K562 (cell line): ENCODE data around the gene HOXD13. TPM values are rescaled to one million over a fixed set of nuclear protein-coding genes. Genes with fewer than 3 reads are reported as not detected.
A peak's percentile ranks its signal among the peaks of the same experiment; 100 is the strongest.

ENCODE experiments used
- CEBPZ ChIP-seq: fragments of 150-350 bp; IDR thresholded peaks from 2 replicates; pipeline ENCODE4 v1.6.1; 2014; ENCODE audit warnings: low read depth, mild to moderate bottlenecking, low read length, borderline replicate concordance
- CXXC5 ChIP-seq: fragments of 250-450 bp; sonication (Bioruptor Pico); IDR thresholded peaks from 2 replicates; pipeline ENCODE4 v1.8.0; 2022; ENCODE audit warnings: inconsistent platforms, mild to moderate bottlenecking, moderate library complexity
- E2F3 ChIP-seq: fragments of 250-450 bp; sonication (Bioruptor Pico); IDR thresholded peaks from 2 replicates; pipeline ENCODE4 v1.4.0; 2020; ENCODE audit warnings: mild to moderate bottlenecking
- EZH2 ChIP-seq: IDR thresholded peaks from 2 replicates; pipeline ENCODE4 v1.6.1; 2012; ENCODE audit warnings: low read depth, mild to moderate bottlenecking, inconsistent platforms, low read length, borderline replicate concordance
- HLTF ChIP-seq: fragments of 450-650 bp; IDR thresholded peaks from 2 replicates; pipeline ENCODE4 v1.6.1; 2016
- HMGN3 ChIP-seq: IDR thresholded peaks from 2 replicates; pipeline ENCODE4 v1.6.1; 2011; ENCODE audit warnings: borderline replicate concordance, low read depth, mild to moderate bottlenecking, mixed read lengths, low read length; ENCODE audit not compliant: insufficient read length; ENCODE audit errors: extremely low read depth
- KLF1 ChIP-seq: fragments of 450-650 bp; IDR thresholded peaks from 2 replicates; pipeline ENCODE4 v1.6.1; 2016; ENCODE audit warnings: missing genetic modification characterization, missing compliant biosample characterization
- MCM7 ChIP-seq, 2 experiments: fragments of 450-650 bp; IDR thresholded peaks; 2 replicates each; pipeline ENCODE4 v1.6.1; 2016 to 2018
- NCOA1 ChIP-seq: fragments of 450-650 bp; IDR thresholded peaks from 2 replicates; pipeline ENCODE4 v1.6.1; 2016; ENCODE audit warnings: low read depth
- NR3C1 ChIP-seq: sonication (generic); formaldehyde crosslinking; IDR thresholded peaks from 2 replicates; pipeline ENCODE4 v1.8.1; 2022; ENCODE audit warnings: missing genetic modification reagents
- RAD21 ChIP-seq, 2 experiments: fragments of 250-450 bp in 1 of 2; fragments of 450-650 bp in 1 of 2; sonication (Bioruptor Pico) in 1 of 2; formaldehyde crosslinking in 1 of 2; IDR thresholded peaks in 1 of 2; conservative IDR thresholded peaks in 1 of 2; 2 replicates each; pipeline versions ENCODE4 v1.4.0 to v1.8.0; 2020 to 2022; ENCODE audit warnings: mild to moderate bottlenecking in 2 of 2, moderate library complexity in 1 of 2
- RUNX1 ChIP-seq: sonication (generic); IDR thresholded peaks from 2 replicates; pipeline ENCODE4 v1.6.1; 2016; ENCODE audit warnings: antibody characterized with exemption, low read depth
- SMARCC2 ChIP-seq: fragments of 450-650 bp; IDR thresholded peaks from 2 replicates; pipeline ENCODE4 v1.6.1; 2017; ENCODE audit warnings: antibody characterized with exemption, moderate library complexity, mild to moderate bottlenecking, low read depth
- SRSF3 ChIP-seq: fragments of 200-400 bp; formaldehyde crosslinking; IDR thresholded peaks from 2 replicates; pipeline ENCODE4 v1.6.1; 2016; ENCODE audit warnings: mild to moderate bottlenecking, low read length, moderate library complexity; ENCODE audit not compliant: insufficient read depth
- TEAD1 ChIP-seq, 2 experiments: fragments of 450-650 bp in 1 of 2; sonication (generic) in 1 of 2; formaldehyde crosslinking; IDR thresholded peaks; 2 replicates each; pipeline versions ENCODE4 v1.4.0 to v1.8.0; 2020 to 2022; ENCODE audit warnings: mild to moderate bottlenecking in 2 of 2, missing genetic modification reagents in 1 of 2
- TEAD2 ChIP-seq: fragments of 450-650 bp; IDR thresholded peaks from 2 replicates; pipeline ENCODE4 v1.6.1; 2016; ENCODE audit warnings: missing genetic modification characterization, control low read depth, missing compliant biosample characterization
- THRA ChIP-seq: fragments of 450-650 bp; IDR thresholded peaks from 2 replicates; pipeline ENCODE4 v1.6.1; 2017; ENCODE audit warnings: mild to moderate bottlenecking, moderate library complexity
- ZFP1 ChIP-seq: fragments of 450-650 bp; formaldehyde crosslinking; IDR thresholded peaks from 2 replicates; pipeline ENCODE4 v1.4.0; 2020; ENCODE audit warnings: mild to moderate bottlenecking, mixed read lengths
- ZFP36 ChIP-seq: fragments of 150-350 bp; IDR thresholded peaks from 2 replicates; pipeline ENCODE4 v1.6.1; 2018; ENCODE audit warnings: low read length, low read depth; ENCODE audit not compliant: partially characterized antibody
- ZNF212 ChIP-seq: fragments of 450-650 bp; formaldehyde crosslinking; IDR thresholded peaks from 2 replicates; pipeline ENCODE4 v1.4.0; 2020; ENCODE audit warnings: mild to moderate bottlenecking
- ZNF23 ChIP-seq: fragments of 250-450 bp; sonication (Bioruptor Pico); IDR thresholded peaks from 2 replicates; pipeline ENCODE4 v1.4.0; 2020; ENCODE audit warnings: mild to moderate bottlenecking
- ZNF311 ChIP-seq: fragments of 250-450 bp; sonication (Bioruptor Pico); IDR thresholded peaks from 2 replicates; pipeline ENCODE4 v1.4.0; 2020; ENCODE audit warnings: mild to moderate bottlenecking, moderate library complexity
- ZNF75A ChIP-seq: fragments of 450-650 bp; formaldehyde crosslinking; IDR thresholded peaks from 2 replicates; pipeline ENCODE4 v1.4.0; 2020; ENCODE audit warnings: mild to moderate bottlenecking
- polyA plus RNA-seq, 8 experiments: library from polyadenylated mRNA; depleted of rRNA in 4 of 8; stranded (reverse) in 5 of 8; unstranded in 3 of 8; fragments of >200 nt; fragmentation: Nextera tagmentation in 2 of 8; fragmentation: Illumina TruSeq in 1 of 8; extraction: Ambion mirVana in 2 of 8; extraction: Trizol in 1 of 8; gene quantifications; 2 replicates each; pipeline versions ENCODE4 v1.2.1 to v1.2.3, GENCODE V29; 2011 to 2014; ENCODE audit warnings: inconsistent platforms in 1 of 8, missing spikeins in 1 of 8
- total RNA-seq, 7 experiments: library from RNA; depleted of rRNA in 6 of 7; stranded (reverse); fragments of >200 nt in 6 of 7; fragmentation: Illumina TruSeq in 2 of 7; extraction: Trizol in 2 of 7; gene quantifications; 2 replicates each; pipeline versions ENCODE4 v1.2.1 to v1.2.3, GENCODE V29; 2011 to 2021; ENCODE audit warnings: low replicate concordance in 1 of 7
- TF ChIP-seq, protein P1 (sequence below): sonication (generic); formaldehyde crosslinking; IDR thresholded peaks from 2 replicates; pipeline ENCODE4 v1.8.0; 2022; ENCODE audit warnings: mild to moderate bottlenecking, low read depth, missing genetic modification reagents

The HOXD13 gene
- total and polyA plus RNA-seq, 9 of the 15 experiments (the other 6 are each of a cell fraction or from before 2014, with no cell fraction given) = 0.03 to 0.04 TPM; not detected in 7

- TF ChIP-seq, protein P1, sequence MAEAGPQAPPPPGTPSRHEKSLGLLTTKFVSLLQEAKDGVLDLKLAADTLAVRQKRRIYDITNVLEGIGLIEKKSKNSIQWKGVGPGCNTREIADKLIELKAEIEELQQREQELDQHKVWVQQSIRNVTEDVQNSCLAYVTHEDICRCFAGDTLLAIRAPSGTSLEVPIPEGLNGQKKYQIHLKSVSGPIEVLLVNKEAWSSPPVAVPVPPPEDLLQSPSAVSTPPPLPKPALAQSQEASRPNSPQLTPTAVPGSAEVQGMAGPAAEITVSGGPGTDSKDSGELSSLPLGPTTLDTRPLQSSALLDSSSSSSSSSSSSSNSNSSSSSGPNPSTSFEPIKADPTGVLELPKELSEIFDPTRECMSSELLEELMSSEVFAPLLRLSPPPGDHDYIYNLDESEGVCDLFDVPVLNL (CRISPR knock-in tag) = 0 out of 2 replicates have a peak, but pooled peaks have one; percentile 21
- TF ChIP-seq HMGN3 (peak; percentile 37), NCOA1 (no peak), EZH2 (no peak), RUNX1 (0 out of 2 replicates have a peak, but pooled peaks have one; percentile 34), KLF1 (tag) (no peak), SRSF3 (no peak), E2F3 (CRISPR knock-in tag) (peak; percentile 89), RAD21 (CRISPR knock-in tag; conservative IDR thresholded peaks at IDR 0.05 in 1 of 2, IDR thresholded peaks at IDR 0.05 in 1 of 2) (peak; percentile 98 to 99), NR3C1 (CRISPR knock-in tag) (no peak), TEAD2 (no peak), ZNF212 (CRISPR knock-in tag) (no peak), MCM7 (IDR thresholded peaks at IDR 0.05) (no peak), THRA (no peak), ZFP36 (peak; percentile 5), HLTF (peak; percentile 74), ZNF23 (CRISPR knock-in tag) (no peak), CEBPZ (no peak), TEAD1 (CRISPR knock-in tag; IDR thresholded peaks at IDR 0.05) (peak in 1 of 2 experiments; percentile 70; a peak in 2 of 4 replicates), ZNF75A (CRISPR knock-in tag) (no peak), SMARCC2 (no peak), ZNF311 (CRISPR knock-in tag) (no peak), CXXC5 (CRISPR knock-in tag) (peak; percentile 69), ZFP1 (CRISPR knock-in tag) (no peak)
Measured at GRCh38 chr2:176140513-176141317, 48.2 kb downstream of the HOXD13 start (continued).
